GM12878 (cell line): ENCODE data around the gene RCAN1.

ENCODE experiments used
- NR2F1 ChIP-seq: fragments of 450-650 bp; conservative IDR thresholded peaks from 2 replicates; pipeline ENCODE4 v1.6.1; 2017; ENCODE audit warnings: mild to moderate bottlenecking
- RB1 ChIP-seq: fragments of 450-650 bp; formaldehyde crosslinking; IDR thresholded peaks from 2 replicates; pipeline ENCODE4 v1.6.1; 2017; ENCODE audit warnings: mild to moderate bottlenecking, borderline replicate concordance
- TF ChIP-seq, protein P1 (sequence below): fragments of 450-650 bp; IDR thresholded peaks from 2 replicates; pipeline ENCODE4 v1.6.1; 2018; ENCODE audit warnings: mild to moderate bottlenecking, low read depth, moderate library complexity; ENCODE audit not compliant: partially characterized antibody

GRCh38 chr21:34579411-34579810, 35.5 kb downstream of the RCAN1 start:
- TF ChIP-seq, protein P1, sequence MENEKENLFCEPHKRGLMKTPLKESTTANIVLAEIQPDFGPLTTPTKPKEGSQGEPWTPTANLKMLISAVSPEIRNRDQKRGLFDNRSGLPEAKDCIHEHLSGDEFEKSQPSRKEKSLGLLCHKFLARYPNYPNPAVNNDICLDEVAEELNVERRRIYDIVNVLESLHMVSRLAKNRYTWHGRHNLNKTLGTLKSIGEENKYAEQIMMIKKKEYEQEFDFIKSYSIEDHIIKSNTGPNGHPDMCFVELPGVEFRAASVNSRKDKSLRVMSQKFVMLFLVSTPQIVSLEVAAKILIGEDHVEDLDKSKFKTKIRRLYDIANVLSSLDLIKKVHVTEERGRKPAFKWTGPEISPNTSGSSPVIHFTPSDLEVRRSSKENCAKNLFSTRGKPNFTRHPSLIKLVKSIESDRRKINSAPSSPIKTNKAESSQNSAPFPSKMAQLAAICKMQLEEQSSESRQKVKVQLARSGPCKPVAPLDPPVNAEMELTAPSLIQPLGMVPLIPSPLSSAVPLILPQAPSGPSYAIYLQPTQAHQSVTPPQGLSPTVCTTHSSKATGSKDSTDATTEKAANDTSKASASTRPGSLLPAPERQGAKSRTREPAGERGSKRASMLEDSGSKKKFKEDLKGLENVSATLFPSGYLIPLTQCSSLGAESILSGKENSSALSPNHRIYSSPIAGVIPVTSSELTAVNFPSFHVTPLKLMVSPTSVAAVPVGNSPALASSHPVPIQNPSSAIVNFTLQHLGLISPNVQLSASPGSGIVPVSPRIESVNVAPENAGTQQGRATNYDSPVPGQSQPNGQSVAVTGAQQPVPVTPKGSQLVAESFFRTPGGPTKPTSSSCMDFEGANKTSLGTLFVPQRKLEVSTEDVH: no peak
- TF ChIP-seq RB1 (no peak), NR2F1 (no peak)
